AG10803 (cell line): ENCODE measurements around the gene CIBAR2.

Source experiments
- DNase-seq: peaks from one replicate; pipeline ENCODE4 v3.0.0; 2010; ENCODE audit warnings: low read depth
- H3K4me3 ChIP-seq: 2 replicates; pipeline ENCODE4 v1.5.1; 2011; ENCODE audit warnings: mild to moderate bottlenecking, low read length, control low read depth
- CTCF ChIP-seq: conservative IDR thresholded peaks from 2 replicates; pipeline ENCODE4 v1.5.1; 2011; ENCODE audit warnings: mild to moderate bottlenecking, low read length, control low read depth, inconsistent platforms

Gene CIBAR2

DNA sequence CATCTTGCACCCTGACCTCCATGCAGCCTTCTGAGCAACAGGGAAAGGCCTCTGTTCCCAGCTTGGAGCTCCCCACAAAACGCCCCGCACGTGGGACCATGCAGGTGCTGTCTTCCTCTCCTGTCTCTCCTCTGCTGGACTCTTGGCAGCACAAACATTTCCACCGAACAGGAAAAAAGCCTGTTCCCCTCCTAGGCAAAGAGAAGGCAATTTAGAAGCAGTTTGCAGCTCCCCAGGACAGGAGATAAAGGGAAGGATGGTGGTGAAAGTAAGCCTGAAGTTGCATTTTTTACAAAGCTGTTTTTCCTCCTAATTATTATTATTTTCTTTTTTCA, 7.7 kb upstream of the CIBAR2 start:
- H3K4me3 ChIP-seq = no peak overlapping the region
- DNase-seq = no peak
- TF ChIP-seq CTCF = no peak

GRCh38 chr16:85117418-85117817, 5.1 kb upstream of the CIBAR2 start:
- no peak for TF ChIP-seq CTCF
- DNase-seq = no peak

GRCh38 chr16:85114909-85115567, 2.8 kb upstream of the CIBAR2 start:
- TF ChIP-seq CTCF = peak; percentile 98
- no peak overlapping the region for H3K4me3 ChIP-seq

More at GRCh38 chr16:85117418-85117817, 5.1 kb upstream of the CIBAR2 start:
- H3K4me3 ChIP-seq = no peak overlapping the region

GRCh38 chr16:85113913-85114312, 1.6 kb upstream of the CIBAR2 start:
- DNase-seq = no peak
- TF ChIP-seq CTCF = no peak
- H3K4me3 ChIP-seq = no peak overlapping the region

More at GRCh38 chr16:85114909-85115567, 2.8 kb upstream of the CIBAR2 start:
- DNase-seq = peak; percentile 71

GRCh38 chr16:85113168-85113733, 979 bp upstream of the CIBAR2 start:
- H3K4me3 ChIP-seq = no peak overlapping the region
- DNase-seq = no peak
- no peak for TF ChIP-seq CTCF

DNA sequence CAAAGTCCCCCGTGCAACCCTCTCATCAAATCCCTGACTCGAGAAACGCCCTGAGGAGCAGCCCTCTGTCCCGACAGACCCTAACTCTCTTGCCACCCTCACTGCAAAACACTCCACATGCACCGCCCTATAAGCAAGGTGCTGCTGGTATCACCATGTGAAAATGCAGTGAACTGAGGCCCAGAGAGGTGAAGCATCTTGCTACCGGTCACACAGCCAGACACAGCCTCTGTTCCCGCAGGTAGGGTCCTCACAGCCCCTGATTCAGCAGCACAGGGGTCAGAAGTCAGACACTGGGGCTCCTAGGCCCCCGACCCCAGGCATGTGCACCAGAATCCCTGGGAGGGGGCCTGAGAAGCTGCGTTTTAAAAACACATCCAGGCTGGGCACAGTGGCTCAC, 1.1 kb downstream of the CIBAR2 start:
- no peak for DNase-seq
- no peak overlapping the region for H3K4me3 ChIP-seq
- no peak for TF ChIP-seq CTCF

GRCh38 chr16:85110105-85110504, 2.2 kb downstream of the CIBAR2 start:
- no peak for DNase-seq
- TF ChIP-seq CTCF = no peak
- no peak overlapping the region for H3K4me3 ChIP-seq
